HAP-1 (cell line): Measurements from ENCODE around the gene UPK2.

Experiments used
- DNase-seq, 2 experiments: peaks; one replicate each; pipeline ENCODE4 v3.0.0-alpha.2; 2016 to 2020; ENCODE audit warnings: low spot score in 2 of 2
- H3K27me3 ChIP-seq: fragments of 250-450 bp; sonication (Bioruptor Pico); 2 replicates; pipeline ENCODE4 v1.5.1; 2020; ENCODE audit warnings: low read depth, mild to moderate bottlenecking, moderate library complexity
- H3K36me3 ChIP-seq: fragments of 250-450 bp; sonication (Bioruptor Pico); replicated peaks from 2 replicates; pipeline ENCODE4 v1.5.1; 2020; ENCODE audit warnings: mild to moderate bottlenecking
- H3K4me1 ChIP-seq: fragments of 250-450 bp; sonication (Bioruptor Pico); 2 replicates; pipeline ENCODE4 v1.5.1; 2020; ENCODE audit warnings: mild to moderate bottlenecking
- H3K4me3 ChIP-seq: fragments of 250-450 bp; sonication (Bioruptor Pico); 2 replicates; pipeline ENCODE4 v1.5.1; 2020; ENCODE audit warnings: mild to moderate bottlenecking, moderate library complexity
- H3K9me3 ChIP-seq: fragments of 250-450 bp; sonication (Bioruptor Pico); 2 replicates; pipeline ENCODE4 v1.5.1; 2020; ENCODE audit warnings: mild to moderate bottlenecking, moderate library complexity
- in situ Hi-C: fragments of 300-500 bp; cut with MboI; formaldehyde crosslinking; loops from 3 replicates; pipeline ENCODE4 v1.14.3; 2020; ENCODE audit warnings: low sequenced_read_pairs, inconsistent platforms, mixed read lengths

Gene UPK2

GRCh38 chr11:118956094-118956846, at the start of gene UPK2:
Gene UPK2, plus strand, starts transcription at chr11:118956298. Its CDS starts 53 bp downstream, at chr11:118956351.
- H3K36me3 ChIP-seq = no peaks in the 10 kb centered on the region
- H3K4me3 ChIP-seq = no peak within 1 kb of the TSS
- in situ Hi-C loops = loop anchor here (5.0 kb wide), 1 partner anchor 49 kb away; no protein-coding TSS in a partner anchor
- no peaks in the 10 kb centered on the region for H3K4me1 ChIP-seq
- peaks cover 6% of the 10 kb centered on the region; the same call in 1 of the 2 replicates for H3K27me3 ChIP-seq
- peak; percentile 62 to 93 for DNase-seq
- no peaks in the 10 kb centered on the region for H3K9me3 ChIP-seq

- DNase-seq = peak; percentile 67 to 90
- Histone ChIP-seq H3K27me3 (no peaks in the 10 kb centered on the region), H3K4me1 (peaks cover 30% of the 10 kb centered on the region), H3K4me3 (no peak overlapping the region), H3K36me3 (peaks cover 9% of the 10 kb centered on the region; the same call in 1 of the 2 replicates), H3K9me3 (no peaks in the 10 kb centered on the region)
- in situ Hi-C loops = loop anchor here (5.0 kb wide), 1 partner anchor 50 kb away; the partner anchor contains the start of gene UPK2
Observed at GRCh38 chr11:118907051-118908042, 48.8 kb upstream of the UPK2 start.

- H3K27me3 ChIP-seq = no peaks in the 10 kb centered on the region
- peaks cover 9% of the 10 kb centered on the region; the same call in 1 of the 2 replicates for H3K36me3 ChIP-seq
- in situ Hi-C loops = loop anchor here (5.0 kb wide), 1 partner anchor 49 kb away; the partner anchor contains the start of gene UPK2
- peaks cover 32% of the 10 kb centered on the region for H3K4me1 ChIP-seq
- no peak for DNase-seq
- no peak overlapping the region for H3K4me3 ChIP-seq
- no peaks in the 10 kb centered on the region for H3K9me3 ChIP-seq
Observed at GRCh38 chr11:118908264-118908663, 47.8 kb upstream of the UPK2 start.

GRCh38 chr11:118908901-118909618, 47.0 kb upstream of the UPK2 start:
- H3K4me1 ChIP-seq = peaks cover 32% of the 10 kb centered on the region
- H3K36me3 ChIP-seq = peaks cover 9% of the 10 kb centered on the region; the same call in 1 of the 2 replicates
- in situ Hi-C loops = loop anchor here (5.0 kb wide), 1 partner anchor 48 kb away; the partner anchor contains the start of gene UPK2
- DNase-seq = peak; percentile 67 to 85
- no peaks in the 10 kb centered on the region for H3K27me3 ChIP-seq
- H3K9me3 ChIP-seq = no peaks in the 10 kb centered on the region
- H3K4me3 ChIP-seq = no peak overlapping the region; the same call in 1 of the 2 replicates

- H3K4me1 ChIP-seq = peaks cover 32% of the 10 kb centered on the region
- peaks cover 9% of the 10 kb centered on the region; the same call in 1 of the 2 replicates for H3K36me3 ChIP-seq
- no peak overlapping the region; the same call in 1 of the 2 replicates for H3K4me3 ChIP-seq
- peak in 1 of 2 experiments; percentile 32 for DNase-seq
- H3K9me3 ChIP-seq = no peaks in the 10 kb centered on the region
- in situ Hi-C loops = loop anchor here (5.0 kb wide), 1 partner anchor 48 kb away; the partner anchor contains the start of gene UPK2
- H3K27me3 ChIP-seq = no peaks in the 10 kb centered on the region
Observed at GRCh38 chr11:118909619-118910308, 46.3 kb upstream of the UPK2 start.

GRCh38 chr11:118910309-118911112, 45.6 kb upstream of the UPK2 start:
- peak; percentile 57 to 78 for DNase-seq
- Histone ChIP-seq H3K4me3 (no peak overlapping the region), H3K4me1 (peaks cover 32% of the 10 kb centered on the region), H3K36me3 (peaks cover 9% of the 10 kb centered on the region; the same call in 1 of the 2 replicates), H3K27me3 (no peaks in the 10 kb centered on the region), H3K9me3 (no peaks in the 10 kb centered on the region)
- in situ Hi-C loops = no loop called here

GRCh38 chr11:118911113-118911879, 44.8 kb upstream of the UPK2 start:
- H3K36me3 ChIP-seq = peaks cover 9% of the 10 kb centered on the region; the same call in 1 of the 2 replicates
- H3K4me3 ChIP-seq = no peak overlapping the region
- in situ Hi-C loops = no loop called here
- peaks cover 32% of the 10 kb centered on the region for H3K4me1 ChIP-seq
- H3K9me3 ChIP-seq = no peaks in the 10 kb centered on the region
- H3K27me3 ChIP-seq = no peaks in the 10 kb centered on the region
- DNase-seq = peak in 1 of 2 experiments; percentile 56

- Histone ChIP-seq H3K4me1 (peaks cover 35% of the 10 kb centered on the region), H3K9me3 (no peaks in the 10 kb centered on the region), H3K4me3 (no peak overlapping the region), H3K27me3 (no peaks in the 10 kb centered on the region), H3K36me3 (peaks cover 4% of the 10 kb centered on the region; the same call in 1 of the 2 replicates)
- in situ Hi-C loops = no loop called here
- peak; percentile 38 to 83 for DNase-seq
Observed at GRCh38 chr11:118911880-118912741, 44.0 kb upstream of the UPK2 start.

GRCh38 chr11:118912742-118913410, 43.2 kb upstream of the UPK2 start:
- no peak for DNase-seq
- Histone ChIP-seq H3K9me3 (no peaks in the 10 kb centered on the region), H3K4me3 (no peak overlapping the region), H3K4me1 (peaks cover 35% of the 10 kb centered on the region), H3K36me3 (no peaks in the 10 kb centered on the region), H3K27me3 (no peaks in the 10 kb centered on the region)
- in situ Hi-C loops = no loop called here

GRCh38 chr11:118913411-118914125, 42.5 kb upstream of the UPK2 start:
- peaks cover 39% of the 10 kb centered on the region for H3K4me1 ChIP-seq
- H3K4me3 ChIP-seq = no peak overlapping the region
- H3K9me3 ChIP-seq = no peaks in the 10 kb centered on the region
- no peaks in the 10 kb centered on the region for H3K27me3 ChIP-seq
- no peaks in the 10 kb centered on the region for H3K36me3 ChIP-seq
- DNase-seq = no peak
- in situ Hi-C loops = no loop called here
